A549 treated with CpdA at 1 μM for 4 hours (cell line): Measurements from ENCODE around the gene OR2T11. TPM values are rescaled to one million over a fixed set of nuclear protein-coding genes. Genes with fewer than 3 reads are reported as not detected.

Experiments
- total RNA-seq: library from RNA; stranded (reverse); fragments of 200-300 nt; extraction: Qiagen RNA extraction; gene quantifications from 5 replicates; pipeline ENCODE4 v1.2.3, GENCODE V29; 2022; ENCODE audit warnings: low read depth

OR2T11 gene, protein sequence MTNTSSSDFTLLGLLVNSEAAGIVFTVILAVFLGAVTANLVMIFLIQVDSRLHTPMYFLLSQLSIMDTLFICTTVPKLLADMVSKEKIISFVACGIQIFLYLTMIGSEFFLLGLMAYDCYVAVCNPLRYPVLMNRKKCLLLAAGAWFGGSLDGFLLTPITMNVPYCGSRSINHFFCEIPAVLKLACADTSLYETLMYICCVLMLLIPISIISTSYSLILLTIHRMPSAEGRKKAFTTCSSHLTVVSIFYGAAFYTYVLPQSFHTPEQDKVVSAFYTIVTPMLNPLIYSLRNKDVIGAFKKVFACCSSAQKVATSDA
- total RNA-seq, result not detected in 5 replicates

DNA sequence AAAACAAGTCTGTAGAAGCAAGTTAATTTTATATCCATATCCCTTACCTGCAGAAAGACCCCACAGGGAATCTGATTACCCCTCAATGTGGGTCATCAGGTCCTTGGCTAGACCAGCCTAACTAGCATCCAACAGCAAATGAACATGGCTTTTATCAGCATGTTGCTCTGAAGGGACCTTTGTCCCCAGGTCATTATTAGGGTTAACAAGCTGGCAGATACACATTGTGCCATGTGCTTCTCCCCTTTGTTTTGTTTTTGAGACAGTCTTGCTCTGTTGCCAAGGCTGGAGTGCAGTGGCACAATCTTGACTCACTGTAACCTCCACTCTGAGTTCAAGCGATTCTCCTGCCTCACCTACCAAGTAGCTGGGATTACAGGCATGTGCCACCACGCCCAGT, at the start of gene OR2T11:
Gene OR2T11, minus strand, starts transcription at position 101 of the 400 bp plus-strand sequence. CDS start 7,963 bp downstream, outside the sequence.

DNA sequence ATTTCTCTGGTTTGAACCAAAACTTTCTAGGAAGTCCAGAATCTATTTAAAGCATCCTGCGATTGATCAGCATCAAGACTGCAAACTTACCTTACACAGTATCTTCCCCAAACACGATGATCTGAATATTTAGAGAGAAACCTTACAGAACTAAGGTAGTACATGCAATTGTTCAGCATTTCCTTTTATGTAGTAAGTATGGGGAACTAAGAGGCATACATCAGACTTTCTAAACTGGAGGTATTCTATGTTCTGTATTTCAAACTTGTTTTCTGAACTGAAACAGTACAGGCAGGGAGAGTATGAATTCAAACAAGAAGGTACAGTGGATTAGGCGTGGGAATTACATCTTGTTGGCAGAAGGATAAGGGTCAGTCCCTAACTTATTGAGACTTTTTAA, 20.5 kb upstream of the OR2T11 start, which contains the start of gene OR2T27:
Gene OR2T27, minus strand, starts transcription at position 175 of the 400 bp plus-strand sequence. CDS start 4,644 bp downstream, outside the sequence.

DNA sequence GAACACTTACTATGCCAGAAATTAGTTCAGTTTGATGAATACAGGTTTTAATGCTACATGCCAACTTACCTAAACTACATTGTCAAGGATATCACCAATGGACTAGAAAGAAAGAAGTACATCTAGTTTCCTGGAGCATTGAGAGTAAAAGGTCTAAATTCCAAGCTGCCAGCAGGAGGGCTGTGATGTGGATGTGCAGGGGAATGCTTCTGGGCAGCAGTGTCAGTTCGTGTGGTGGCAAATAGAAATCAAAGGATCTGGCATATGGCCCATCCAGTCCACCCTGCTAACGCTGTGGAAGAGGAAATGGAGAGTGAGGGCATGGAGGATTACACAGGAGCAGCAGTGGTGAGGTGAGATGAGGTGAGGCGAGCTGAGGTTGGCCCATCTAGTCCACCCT, 10.3 kb upstream of the OR2T11 start, which contains the start of gene OR2T35:
Gene OR2T35, minus strand, starts transcription at position 101 of the 400 bp plus-strand sequence. CDS start 6,020 bp downstream, outside the sequence.

GRCh38 chr1:248597589-248597988, 37.3 kb downstream of the OR2T11 start, which contains the start of gene OR2T10:
Gene OR2T10 (minus strand): TSS chr1:248597700. CDS start chr1:248593768, 3,932 bp downstream.

DNA sequence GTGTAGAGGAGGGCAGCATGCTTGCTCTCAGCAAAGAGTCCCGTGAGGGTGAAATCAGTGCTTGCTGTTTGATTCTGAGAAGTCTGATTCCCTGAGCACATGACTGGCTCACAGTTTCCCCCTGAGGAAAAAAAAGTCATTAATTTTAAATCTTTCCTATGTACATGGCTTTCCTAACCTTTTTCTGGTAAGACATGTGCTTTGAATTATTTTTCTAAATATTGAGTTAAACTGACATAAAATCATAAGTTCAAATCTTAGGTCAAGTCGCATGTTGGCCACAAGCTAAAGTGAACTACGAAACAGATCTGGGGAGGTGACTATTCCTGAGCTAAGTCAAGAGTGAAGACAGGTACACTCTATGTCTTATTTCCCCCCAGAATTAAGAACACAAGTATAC, 60.2 kb downstream of the OR2T11 start, which contains the start of gene OR2T34:
Gene OR2T34, minus strand, starts transcription at position 101 of the 400 bp plus-strand sequence. Its CDS starts 0 bp downstream, at position 101.

Other genes with a start within 250 kb of the OR2T11 start
- not detected in 5 replicates for gene OR2T1, start 232.0 kb downstream of the OR2T11 start, total RNA-seq
- not detected in 5 replicates for gene OR2T2, start 189.5 kb downstream of the OR2T11 start, total RNA-seq
- gene OR2T3, start 161.7 kb downstream of the OR2T11 start, total RNA-seq, result not detected in 5 replicates
- not detected in 5 replicates for gene OR2T5, start 146.5 kb downstream of the OR2T11 start, total RNA-seq
- not detected in 5 replicates for gene OR2G6, start 127.0 kb downstream of the OR2T11 start, total RNA-seq
- not detected in 5 replicates for gene OR2T29, start 72.3 kb downstream of the OR2T11 start, total RNA-seq
- not detected in 5 replicates for gene OR2T34, start 60.3 kb downstream of the OR2T11 start, total RNA-seq
- not detected in 5 replicates for gene OR2T10, start 37.4 kb downstream of the OR2T11 start, total RNA-seq
- not detected in 5 replicates for gene OR2T35, start 10.2 kb upstream of the OR2T11 start, total RNA-seq
- not detected in 5 replicates for gene OR2T27, start 20.4 kb upstream of the OR2T11 start, total RNA-seq
- gene OR14I1, start 67.7 kb upstream of the OR2T11 start, total RNA-seq, result not detected in 5 replicates
- gene LYPD8, start 120.7 kb upstream of the OR2T11 start, total RNA-seq, result 0.15 to 0.40 TPM (median 0.26 TPM) in 3 of 5 replicates, not detected in the others
- 23.5 to 29.8 TPM (median 25.4 TPM) in 5 replicates for gene SH3BP5L, start 190.8 kb upstream of the OR2T11 start, total RNA-seq
- gene ZNF672, start 203.1 kb upstream of the OR2T11 start, total RNA-seq, result 15.2 to 25.5 TPM (median 24.4 TPM) in 5 replicates
- 18.0 to 29.0 TPM (median 28.2 TPM) in 5 replicates for gene ZNF692, start 224.0 kb upstream of the OR2T11 start, total RNA-seq